Hepatocyte (in vitro differentiated cells): ENCODE results near the gene GIMAP8. TPM values are rescaled to one million over a fixed set of nuclear protein-coding genes. Genes with fewer than 3 reads are reported as not detected.

ENCODE experiments used
- DNase-seq: peaks from one replicate; pipeline ENCODE4 v3.0.0-alpha.2; 2016; ENCODE audit warnings: low spot score
- H2AFZ ChIP-seq: fragments of 200-600 bp; sonication (generic); 2 replicates; pipeline ENCODE4 v1.6.0; 2016; ENCODE audit warnings: antibody characterized with exemption, mild to moderate bottlenecking
- H3K27ac ChIP-seq: fragments of 200-600 bp; sonication (generic); 2 replicates; pipeline ENCODE4 v1.5.1; 2016; ENCODE audit warnings: mild to moderate bottlenecking
- H3K27me3 ChIP-seq: fragments of 200-600 bp; sonication (generic); 2 replicates; pipeline ENCODE4 v1.6.1; 2016
- H3K36me3 ChIP-seq: fragments of 200-600 bp; sonication (generic); replicated peaks from 2 replicates; pipeline ENCODE4 v1.5.1; 2016; ENCODE audit warnings: low read depth; ENCODE audit not compliant: insufficient read depth
- H3K4me1 ChIP-seq: fragments of 200-600 bp; sonication (generic); 2 replicates; pipeline ENCODE4 v1.5.1; 2016; ENCODE audit warnings: mild to moderate bottlenecking, moderate library complexity; ENCODE audit not compliant: insufficient read depth
- H3K4me2 ChIP-seq: fragments of 200-600 bp; sonication (generic); 2 replicates; pipeline ENCODE4 v1.6.0; 2016
- H3K4me3 ChIP-seq: fragments of 200-600 bp; sonication (generic); 2 replicates; pipeline ENCODE4 v1.5.1; 2016; ENCODE audit warnings: mild to moderate bottlenecking
- H3K79me2 ChIP-seq: fragments of 200-600 bp; sonication (generic); 2 replicates; pipeline ENCODE4 v1.6.0; 2017; ENCODE audit warnings: mild to moderate bottlenecking
- H3K9me2 ChIP-seq: fragments of 200-600 bp; sonication (generic); replicated peaks from 2 replicates; pipeline ENCODE4 v1.6.0; 2017; ENCODE audit warnings: mild to moderate bottlenecking; ENCODE audit not compliant: insufficient read depth
- H3K9me3 ChIP-seq: fragments of 200-600 bp; sonication (generic); 2 replicates; pipeline ENCODE4 v1.5.1; 2016; ENCODE audit warnings: low read depth, mild to moderate bottlenecking
- H4K20me1 ChIP-seq: fragments of 200-600 bp; sonication (generic); 2 replicates; pipeline ENCODE4 v1.6.0; 2016; ENCODE audit warnings: mild to moderate bottlenecking; ENCODE audit not compliant: insufficient read depth, poor library complexity, severe bottlenecking
- EZH2 ChIP-seq: fragments of 200-600 bp; sonication (generic); IDR thresholded peaks from 2 replicates; pipeline ENCODE4 v1.6.1; 2016; ENCODE audit warnings: antibody characterized with exemption, mild to moderate bottlenecking, borderline replicate concordance
- EZH2phosphoT487 ChIP-seq: fragments of 200-600 bp; sonication (generic); IDR thresholded peaks from one replicate; pipeline ENCODE4 v1.6.1; 2018; ENCODE audit warnings: antibody characterized with exemption, mild to moderate bottlenecking, low read depth, moderate library complexity; ENCODE audit not compliant: unreplicated experiment, severe bottlenecking
- whole genome bisulfite sequencing: methylation state at CpG from one replicate; pipeline ENCODE4 v1.1.6; 2016; ENCODE audit warnings: low lambda C conversion rate; ENCODE audit errors: missing lambda C conversion rate; 5-methylcytosine and 5-hydroxymethylcytosine counted together
- polyA plus RNA-seq: library from polyadenylated mRNA; unstranded; fragments of >200 nt; fragmentation: Nextera tagmentation; extraction: Ambion mirVana; gene quantifications from 2 replicates; pipeline ENCODE4 v1.2.1, GENCODE V29; 2016
- total RNA-seq: library from RNA; depleted of rRNA; stranded (reverse); fragments of >200 nt; gene quantifications from 2 replicates; pipeline ENCODE4 v1.2.3, GENCODE V29; 2014
- TF ChIP-seq, protein P1 (sequence below): fragments of 200-600 bp; sonication (generic); IDR thresholded peaks from 2 replicates; pipeline ENCODE4 v1.5.1; 2016; ENCODE audit warnings: antibody characterized with exemption, mild to moderate bottlenecking; ENCODE audit not compliant: poor library complexity

Gene GIMAP8
- total and polyA plus RNA-seq, 2 experiments from 2014 or later, result 0.10 TPM; not detected in 1

- Histone ChIP-seq H3K4me3 (no peak overlapping the region), H3K27me3 (no peaks in the 10 kb centered on the region), H3K9me3 (no peaks in the 10 kb centered on the region), H3K4me1 (peaks cover 42% of the 10 kb centered on the region), H2AFZ (no peak overlapping the region), H3K36me3 (no peaks in the 10 kb centered on the region), H3K4me2 (no peak overlapping the region), H3K79me2 (peaks cover 2% of the 10 kb centered on the region), H3K9me2 (no peaks in the 10 kb centered on the region), H4K20me1 (no peaks in the 10 kb centered on the region), H3K27ac (no peak overlapping the region)
- TF ChIP-seq EZH2phosphoT487, result no peak
- TF ChIP-seq, protein P1, sequence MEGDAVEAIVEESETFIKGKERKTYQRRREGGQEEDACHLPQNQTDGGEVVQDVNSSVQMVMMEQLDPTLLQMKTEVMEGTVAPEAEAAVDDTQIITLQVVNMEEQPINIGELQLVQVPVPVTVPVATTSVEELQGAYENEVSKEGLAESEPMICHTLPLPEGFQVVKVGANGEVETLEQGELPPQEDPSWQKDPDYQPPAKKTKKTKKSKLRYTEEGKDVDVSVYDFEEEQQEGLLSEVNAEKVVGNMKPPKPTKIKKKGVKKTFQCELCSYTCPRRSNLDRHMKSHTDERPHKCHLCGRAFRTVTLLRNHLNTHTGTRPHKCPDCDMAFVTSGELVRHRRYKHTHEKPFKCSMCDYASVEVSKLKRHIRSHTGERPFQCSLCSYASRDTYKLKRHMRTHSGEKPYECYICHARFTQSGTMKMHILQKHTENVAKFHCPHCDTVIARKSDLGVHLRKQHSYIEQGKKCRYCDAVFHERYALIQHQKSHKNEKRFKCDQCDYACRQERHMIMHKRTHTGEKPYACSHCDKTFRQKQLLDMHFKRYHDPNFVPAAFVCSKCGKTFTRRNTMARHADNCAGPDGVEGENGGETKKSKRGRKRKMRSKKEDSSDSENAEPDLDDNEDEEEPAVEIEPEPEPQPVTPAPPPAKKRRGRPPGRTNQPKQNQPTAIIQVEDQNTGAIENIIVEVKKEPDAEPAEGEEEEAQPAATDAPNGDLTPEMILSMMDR, result no peak
- TF ChIP-seq EZH2, result no peak
- WGBS, result 77% methylated on average over 7 of the region's 7 CpGs
- peak; percentile 3 for DNase-seq
Measured at GRCh38 chr7:150401861-150402631, 48.4 kb upstream of the GIMAP8 start.

DNA sequence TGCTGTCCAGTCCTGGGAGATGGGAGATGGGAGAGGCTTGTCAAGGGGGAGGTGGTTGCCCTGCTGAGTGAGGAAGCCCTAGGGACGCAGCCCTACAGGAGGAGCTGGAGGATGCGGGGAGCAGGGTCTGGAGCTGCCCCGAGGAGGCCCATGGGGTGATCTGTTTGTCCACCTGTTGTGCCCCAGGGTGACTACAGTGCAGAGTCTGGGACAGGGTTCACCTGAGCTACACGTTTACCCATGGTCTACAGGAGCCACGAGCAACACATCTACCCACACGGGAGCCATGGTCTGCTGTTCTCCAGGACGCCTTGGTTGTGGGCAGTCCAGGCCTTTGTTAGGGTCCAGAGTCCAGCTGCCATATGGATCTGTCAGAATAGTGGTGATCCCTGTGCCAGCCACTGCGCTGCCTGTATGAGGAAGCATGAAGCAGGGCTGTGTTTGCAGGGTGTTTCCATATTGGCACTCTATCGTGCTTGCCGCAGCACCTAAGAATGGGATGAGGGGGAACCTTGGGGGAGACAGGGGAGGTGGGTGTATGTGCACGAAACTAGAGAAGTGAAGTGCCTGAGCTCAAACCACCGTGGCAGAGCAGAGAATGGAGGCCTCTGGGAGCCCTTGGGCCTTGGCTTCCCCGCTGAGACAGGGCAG lies 47.6 kb upstream of the GIMAP8 start:
- H3K9me3 ChIP-seq, result no peaks in the 10 kb centered on the region
- no peak overlapping the region for H3K4me2 ChIP-seq
- H3K9me2 ChIP-seq, result no peaks in the 10 kb centered on the region
- 83% methylated on average over 13 of the region's 13 CpGs for WGBS
- H3K36me3 ChIP-seq, result no peaks in the 10 kb centered on the region
- H3K4me1 ChIP-seq, result peaks cover 46% of the 10 kb centered on the region
- TF ChIP-seq, protein P1, result no peak
- no peak for TF ChIP-seq EZH2phosphoT487
- TF ChIP-seq EZH2, result no peak
- no peaks in the 10 kb centered on the region for H3K27me3 ChIP-seq
- H2AFZ ChIP-seq, result no peak overlapping the region
- peak; percentile 19 for DNase-seq
- no peaks in the 10 kb centered on the region for H4K20me1 ChIP-seq
- no peak overlapping the region for H3K27ac ChIP-seq
- H3K4me3 ChIP-seq, result no peak overlapping the region
- peaks cover 2% of the 10 kb centered on the region for H3K79me2 ChIP-seq

DNA sequence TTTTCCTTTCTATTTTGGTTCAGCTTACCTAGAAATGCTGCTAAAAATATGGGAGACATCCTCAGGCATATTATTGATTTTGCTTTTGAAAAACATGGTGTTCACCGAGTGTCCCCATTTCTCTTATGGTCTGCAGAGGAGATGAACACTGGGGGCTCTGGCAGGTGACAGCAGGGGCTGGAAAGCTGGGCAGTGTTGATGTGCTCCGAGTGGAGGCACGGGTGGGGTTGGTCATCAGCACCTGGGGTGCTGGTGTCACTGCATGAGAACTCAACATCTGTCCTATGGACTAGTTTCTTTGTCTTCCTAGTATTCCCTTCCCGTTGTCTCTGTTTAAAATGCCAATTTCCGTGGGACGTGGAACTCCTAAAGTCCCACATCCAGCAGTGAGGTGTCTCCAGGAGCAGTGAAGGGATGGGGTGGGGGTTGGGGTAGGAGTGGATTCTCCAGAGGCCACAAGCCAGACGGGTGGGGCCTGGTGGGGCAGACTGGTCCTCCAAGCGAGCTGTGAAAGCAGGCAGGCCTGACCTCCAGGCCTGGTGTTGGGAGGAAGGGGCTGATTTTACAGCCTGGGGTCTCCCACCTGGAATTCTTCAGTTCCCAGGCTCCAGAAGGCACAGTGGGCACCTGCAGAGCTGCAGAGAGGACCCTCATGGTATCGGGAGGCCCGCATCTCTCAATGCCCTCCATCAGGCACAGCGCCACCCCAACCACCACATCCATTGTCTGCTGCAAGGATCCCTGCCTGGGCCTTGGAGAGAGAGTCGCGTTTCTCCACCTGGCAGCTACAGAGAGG lies 46.9 kb upstream of the GIMAP8 start:
- Histone ChIP-seq H3K4me2 (peak overlapping the region; percentile 94), H4K20me1 (no peaks in the 10 kb centered on the region), H3K27ac (peak overlapping the region; percentile 96), H3K27me3 (no peaks in the 10 kb centered on the region), H2AFZ (peak overlapping the region; percentile 96), H3K4me3 (no peak overlapping the region), H3K4me1 (peaks cover 46% of the 10 kb centered on the region), H3K79me2 (peaks cover 2% of the 10 kb centered on the region), H3K9me3 (no peaks in the 10 kb centered on the region), H3K9me2 (no peaks in the 10 kb centered on the region), H3K36me3 (no peaks in the 10 kb centered on the region)
- TF ChIP-seq EZH2phosphoT487 (no peak), EZH2 (no peak)
- TF ChIP-seq, protein P1, result no peak
- peak; percentile 6 for DNase-seq
- 84% methylated on average over 13 of the region's 13 CpGs for WGBS
